IMR-90 (cell line): ENCODE results near the gene TCF25. TPM values are rescaled to one million over a fixed set of nuclear protein-coding genes. Genes with fewer than 3 reads are reported as not detected.

Experiments
- ATAC-seq: fragments of 200-7000 bp; cut with Tn5 transposase; 2 replicates; pipeline ENCODE4 v1.9.1; 2020; ENCODE audit warnings: low read depth, mild to moderate bottlenecking, moderate library complexity
- BruUV-seq: library from RNA; stranded (reverse); fragments of 400-500 nt; replicated peaks from 2 replicates; lab custom pipeline; 2021; lab: Mats Ljungman, UMichigan
- CTCF ChIA-PET: fragments of 300-600 bp; formaldehyde crosslinking; extraction: SDS; loops from one replicate; lab custom pipeline; 2021; ENCODE audit warnings: antibody characterized with exemption; lab: Yijun Ruan, JAX
- POLR2A ChIA-PET: fragments of 300-600 bp; sonication (Branson Sonifier 250); formaldehyde crosslinking; loops from one replicate; lab custom pipeline; 2022; ENCODE audit warnings: antibody characterized with exemption; ENCODE audit not compliant: unreplicated experiment; lab: Charles Lee
- DNase-seq: peaks from one replicate; pipeline ENCODE4 v3.0.0; 2013
- H2AFZ ChIP-seq: replicated peaks from 2 replicates; pipeline ENCODE3; 2013; ENCODE audit warnings: low read length, mild to moderate bottlenecking; ENCODE audit not compliant: poor library complexity
- H2AK5ac ChIP-seq: 2 replicates; pipeline ENCODE4 v1.6.1; 2013; ENCODE audit warnings: low read depth, low read length, inconsistent platforms
- H2AK9ac ChIP-seq: replicated peaks from 2 replicates; pipeline ENCODE3; 2013; ENCODE audit warnings: mild to moderate bottlenecking, low read depth, low read length, moderate library complexity; ENCODE audit not compliant: poor library complexity
- H2BK120ac ChIP-seq: 2 replicates; pipeline ENCODE4 v1.6.1; 2013; ENCODE audit warnings: low read depth, low read length, inconsistent platforms
- H2BK15ac ChIP-seq: 3 replicates; pipeline ENCODE4 v1.6.1; 2013; ENCODE audit warnings: low read depth, low read length, inconsistent platforms
- H2BK20ac ChIP-seq: 2 replicates; pipeline ENCODE4 v1.6.1; 2013; ENCODE audit warnings: low read depth, mild to moderate bottlenecking, inconsistent platforms, low read length, moderate library complexity
- H2BK5ac ChIP-seq: 2 replicates; pipeline ENCODE4 v1.6.1; 2013; ENCODE audit warnings: mild to moderate bottlenecking, low read depth, low read length, inconsistent platforms; ENCODE audit not compliant: poor library complexity, severe bottlenecking
- H3K14ac ChIP-seq: replicated peaks from 2 replicates; pipeline ENCODE4 v1.6.1; 2013; ENCODE audit warnings: low read depth, low read length, inconsistent platforms
- H3K18ac ChIP-seq: 2 replicates; pipeline ENCODE4 v1.6.1; 2013; ENCODE audit warnings: low read depth, low read length, control low read depth
- H3K23ac ChIP-seq: 2 replicates; pipeline ENCODE4 v1.6.1; 2013; ENCODE audit warnings: low read depth, low read length, inconsistent platforms
- H3K27ac ChIP-seq: 2 replicates; pipeline ENCODE4 v1.5.1; 2013; ENCODE audit warnings: mild to moderate bottlenecking, control low read depth, low read length; ENCODE audit not compliant: insufficient read depth
- H3K27me3 ChIP-seq: 2 replicates; pipeline ENCODE4 v1.6.1; 2013; ENCODE audit warnings: low read length; ENCODE audit not compliant: control insufficient read depth, insufficient read depth
- H3K36me3 ChIP-seq: 2 replicates; pipeline ENCODE4 v1.6.1; 2013; ENCODE audit warnings: low read length, mixed read lengths; ENCODE audit not compliant: control insufficient read depth, insufficient read depth
- H3K4ac ChIP-seq: 2 replicates; pipeline ENCODE4 v1.6.1; 2013; ENCODE audit warnings: low read depth, low read length, inconsistent platforms
- H3K4me1 ChIP-seq: 2 replicates; pipeline ENCODE4 v1.6.1; 2013; ENCODE audit warnings: low read length, mixed read lengths; ENCODE audit not compliant: control insufficient read depth, insufficient read depth
- H3K4me2 ChIP-seq: 2 replicates; pipeline ENCODE4 v1.6.1; 2013; ENCODE audit warnings: low read depth, mild to moderate bottlenecking, control low read depth, low read length, moderate library complexity
- H3K4me3 ChIP-seq: 2 replicates; pipeline ENCODE4 v1.5.1; 2013; ENCODE audit warnings: low read depth, mild to moderate bottlenecking, control low read depth, low read length, moderate library complexity; ENCODE audit not compliant: insufficient read depth
- H3K56ac ChIP-seq: 2 replicates; pipeline ENCODE4 v1.6.1; 2013; ENCODE audit warnings: low read length, inconsistent platforms; ENCODE audit not compliant: insufficient read depth; ENCODE audit errors: extremely low read depth
- H3K79me1 ChIP-seq, 2 experiments: 2 replicates each; pipeline ENCODE4 v1.6.1; 2013; ENCODE audit warnings: low read length in 2 of 2, inconsistent platforms in 1 of 2, low read depth in 1 of 2
- H3K9ac ChIP-seq: 2 replicates; pipeline ENCODE4 v1.6.1; 2013; ENCODE audit warnings: low read depth, low read length, control low read depth
- H3K9me1 ChIP-seq: 2 replicates; pipeline ENCODE4 v1.6.1; 2013; ENCODE audit warnings: low read length, inconsistent platforms; ENCODE audit not compliant: insufficient read depth
- H3K9me3 ChIP-seq: 2 replicates; pipeline ENCODE4 v1.6.1; 2013; ENCODE audit warnings: low read length; ENCODE audit not compliant: control insufficient read depth, insufficient read depth
- H4K20me1 ChIP-seq: 2 replicates; pipeline ENCODE4 v1.6.1; 2013; ENCODE audit warnings: low read length, inconsistent platforms; ENCODE audit not compliant: insufficient read depth
- H4K5ac ChIP-seq: 2 replicates; pipeline ENCODE4 v1.6.1; 2013; ENCODE audit warnings: mild to moderate bottlenecking, low read depth, low read length, control low read depth
- H4K8ac ChIP-seq, 2 experiments: 2 replicates each; pipeline ENCODE4 v1.6.1; 2013; ENCODE audit warnings: low read depth in 2 of 2, low read length in 2 of 2, control low read depth in 1 of 2, inconsistent platforms in 1 of 2
- H4K91ac ChIP-seq: 2 replicates; pipeline ENCODE4 v1.6.1; 2013; ENCODE audit warnings: low read depth, low read length, inconsistent platforms; ENCODE audit not compliant: insufficient read depth
- BHLHE40 ChIP-seq: fragments of 150-350 bp; IDR thresholded peaks from 2 replicates; pipeline ENCODE4 v1.6.1; 2016; ENCODE audit warnings: mild to moderate bottlenecking, low read depth, low read length
- ELK1 ChIP-seq: fragments of 150-350 bp; IDR thresholded peaks from 2 replicates; pipeline ENCODE4 v1.6.1; 2016; ENCODE audit warnings: low read depth, mild to moderate bottlenecking, low read length, moderate library complexity, borderline replicate concordance
- FOS ChIP-seq: fragments of 150-350 bp; IDR thresholded peaks from 2 replicates; pipeline ENCODE4 v1.6.1; 2016; ENCODE audit warnings: low read depth, low read length
- MAZ ChIP-seq: IDR thresholded peaks from 2 replicates; pipeline ENCODE4 v1.6.1; 2012; ENCODE audit warnings: low read depth, mild to moderate bottlenecking, low read length, improper control_type of control experiment, moderate library complexity, borderline replicate concordance
- MXI1 ChIP-seq: IDR thresholded peaks from 2 replicates; pipeline ENCODE4 v1.6.1; 2012; ENCODE audit warnings: low read depth, mild to moderate bottlenecking, low read length, moderate library complexity, borderline replicate concordance
- RCOR1 ChIP-seq: IDR thresholded peaks from 2 replicates; pipeline ENCODE4 v1.6.1; 2012; ENCODE audit warnings: mild to moderate bottlenecking, low read length, improper control_type of control experiment; ENCODE audit not compliant: insufficient replicate concordance
- RFX5 ChIP-seq: IDR thresholded peaks from 2 replicates; pipeline ENCODE4 v1.8.0; 2012; ENCODE audit warnings: low read depth, mild to moderate bottlenecking, low read length, moderate library complexity
- SMC3 ChIP-seq: fragments of 150-350 bp; IDR thresholded peaks from 2 replicates; pipeline ENCODE4 v1.6.1; 2016; ENCODE audit warnings: low read depth, mild to moderate bottlenecking, antibody characterized with exemption, low read length, moderate library complexity
- USF2 ChIP-seq: fragments of 150-350 bp; IDR thresholded peaks from 2 replicates; pipeline ENCODE4 v1.6.1; 2017; ENCODE audit warnings: mild to moderate bottlenecking, antibody characterized with exemption, low read length, low read depth
- WGBS, 2 experiments: methylation state at CpG; one replicate each; pipeline versions ENCODE4 v1.1.5 to v1.1.7; 2013; ENCODE audit warnings: missing lambda C conversion rate in 2 of 2; ENCODE audit not compliant: insufficient read length in 1 of 2; ENCODE audit errors: extremely low coverage in 2 of 2; 5-methylcytosine and 5-hydroxymethylcytosine counted together
- dilution Hi-C: fragments of 300-500 bp; cut with HindIII; formaldehyde crosslinking; loops from one replicate; pipeline ENCODE4 v1.14.3; 2018; ENCODE audit warnings: low sequenced_read_pairs; ENCODE audit not compliant: unreplicated experiment
- in situ Hi-C: fragments of 300-500 bp; cut with MboI; formaldehyde crosslinking; loops from 3 replicates; pipeline ENCODE4 v1.14.3; 2019; ENCODE audit warnings: low sequenced_read_pairs, inconsistent platforms, mixed read lengths
- intact Hi-C: fragments of 100-400 bp; cut with micrococcal nuclease; formaldehyde crosslinking; loops from 2 replicates; pipeline ENCODE4 v1.10.0; 2022
- polyA plus RNA-seq, 3 experiments: library from polyadenylated mRNA; depleted of rRNA; stranded (reverse); fragments of >200 nt; gene quantifications; 2 replicates each; pipeline ENCODE4 v1.2.3, GENCODE V29; 2012; ENCODE audit warnings: low replicate concordance in 1 of 3
- total RNA-seq: library from RNA; depleted of rRNA; stranded (reverse); fragments of >200 nt; gene quantifications from 2 replicates; pipeline ENCODE4 v1.2.3, GENCODE V29; 2012
- TF ChIP-seq, protein P1 (sequence below): conservative IDR thresholded peaks from 2 replicates; pipeline ENCODE4 v1.5.1; 2012; ENCODE audit warnings: mild to moderate bottlenecking, low read depth, low read length, improper control_type of control experiment

Gene TCF25
- total and polyA plus RNA-seq, 2 of the 4 experiments (the other 2 are of a cell fraction) = 127 to 184 TPM

- dilution Hi-C loops = no loop called here
- H3K56ac ChIP-seq = no peak overlapping the region
- CTCF ChIA-PET = interaction anchor here (4.2 kb wide), 1 partner anchor 162 kb away, joined by 19 read pairs; the partner anchor contains the start of gene SPATA2L
- H3K9me3 ChIP-seq = 0 out of 2 replicates have a peak, but pooled peaks cover 2% of the 10 kb centered on the region
- no peak overlapping the region for H4K8ac ChIP-seq
- 90% methylated on average over 3 of the region's 6 CpGs; no CpG with 5 or more reads in 1 of the 2 experiments for WGBS, 2 experiments
- no peak overlapping the region for H2AK9ac ChIP-seq
- no peak for DNase-seq
- H4K5ac ChIP-seq = no peak overlapping the region
- in situ Hi-C loops = no loop called here
- H3K27ac ChIP-seq = no peak overlapping the region
- H4K91ac ChIP-seq = no peak overlapping the region
- no TSS peak for BruUV-seq
- intact Hi-C loops = loop anchor here (5.0 kb wide), 1 partner anchor 140 kb away; the partner anchor contains the start of genes VPS9D1 and ZNF276
- no peak overlapping the region for H3K18ac ChIP-seq
- H3K4me3 ChIP-seq = no peak overlapping the region
- 0 out of 2 replicates have a peak overlapping the region, but pooled peaks have one; percentile 59 for H3K23ac ChIP-seq
- POLR2A ChIA-PET = no interaction called here
- H2BK120ac ChIP-seq = no peak overlapping the region
- no peak overlapping the region for H2BK5ac ChIP-seq
- H3K4ac ChIP-seq = no peak overlapping the region
- H4K20me1 ChIP-seq = 0 out of 2 replicates have a peak, but pooled peaks cover 8% of the 10 kb centered on the region
- H3K9me1 ChIP-seq = peaks cover 3% of the 10 kb centered on the region
- TF ChIP-seq RFX5 (no peak), USF2 (no peak), MAZ (no peak), SMC3 (no peak), RCOR1 (no peak), FOS (no peak), MXI1 (no peak), BHLHE40 (no peak), ELK1 (no peak)
- TF ChIP-seq, protein P1, sequence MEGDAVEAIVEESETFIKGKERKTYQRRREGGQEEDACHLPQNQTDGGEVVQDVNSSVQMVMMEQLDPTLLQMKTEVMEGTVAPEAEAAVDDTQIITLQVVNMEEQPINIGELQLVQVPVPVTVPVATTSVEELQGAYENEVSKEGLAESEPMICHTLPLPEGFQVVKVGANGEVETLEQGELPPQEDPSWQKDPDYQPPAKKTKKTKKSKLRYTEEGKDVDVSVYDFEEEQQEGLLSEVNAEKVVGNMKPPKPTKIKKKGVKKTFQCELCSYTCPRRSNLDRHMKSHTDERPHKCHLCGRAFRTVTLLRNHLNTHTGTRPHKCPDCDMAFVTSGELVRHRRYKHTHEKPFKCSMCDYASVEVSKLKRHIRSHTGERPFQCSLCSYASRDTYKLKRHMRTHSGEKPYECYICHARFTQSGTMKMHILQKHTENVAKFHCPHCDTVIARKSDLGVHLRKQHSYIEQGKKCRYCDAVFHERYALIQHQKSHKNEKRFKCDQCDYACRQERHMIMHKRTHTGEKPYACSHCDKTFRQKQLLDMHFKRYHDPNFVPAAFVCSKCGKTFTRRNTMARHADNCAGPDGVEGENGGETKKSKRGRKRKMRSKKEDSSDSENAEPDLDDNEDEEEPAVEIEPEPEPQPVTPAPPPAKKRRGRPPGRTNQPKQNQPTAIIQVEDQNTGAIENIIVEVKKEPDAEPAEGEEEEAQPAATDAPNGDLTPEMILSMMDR = no peak
- H3K79me1 ChIP-seq = no peaks in the 10 kb centered on the region; a peak in 1 of 4 replicates
- no peak overlapping the region for H2BK20ac ChIP-seq
- H2AK5ac ChIP-seq = no peak overlapping the region
- no peaks in the 10 kb centered on the region for H3K27me3 ChIP-seq
- peak overlapping the region; percentile 51 for H2AFZ ChIP-seq
- H2BK15ac ChIP-seq = no peak overlapping the region
- H3K9ac ChIP-seq = no peak overlapping the region
- no peaks in the 10 kb centered on the region for H3K36me3 ChIP-seq
- peaks cover 6% of the 10 kb centered on the region for H3K4me1 ChIP-seq
- no peak overlapping the region for H3K14ac ChIP-seq
- ATAC-seq = no peak
- no peak overlapping the region for H3K4me2 ChIP-seq
Observed at GRCh38 chr16:89862732-89863131, 10.7 kb upstream of the TCF25 start.
